Activated T-cell treated with anti-CD3 and anti-CD28 coated beads, Interleukin-2, amount 50 U/mL, for 24 hours (primary cell): ENCODE data around the gene RAPGEF1.
"Not testable (repeated sequence)": the region's sequence is repeated elsewhere in the genome, so short reads cannot be mapped to it uniquely, and the experiment has no call there.

ENCODE experiments used
- DNase-seq: peaks from one replicate; pipeline ENCODE4 v3.0.0-alpha.2; 2020
- H3K27ac Mint-ChIP-seq: 2 replicates; pipeline ENCODE4 v1.8.0; 2020; ENCODE audit warnings: mild to moderate bottlenecking, mixed read lengths
- H3K27me3 Mint-ChIP-seq: 2 replicates; pipeline ENCODE4 v1.8.0; 2020; ENCODE audit warnings: mixed read lengths
- H3K36me3 Mint-ChIP-seq: 2 replicates; pipeline ENCODE4 v1.8.0; 2020; ENCODE audit warnings: low read depth, mixed read lengths
- H3K4me1 Mint-ChIP-seq: 2 replicates; pipeline ENCODE4 v1.8.0; 2020; ENCODE audit warnings: low read depth, mixed read lengths
- H3K4me3 Mint-ChIP-seq: 2 replicates; pipeline ENCODE4 v1.8.0; 2020; ENCODE audit warnings: mild to moderate bottlenecking, moderate library complexity, mixed read lengths
- H3K9me3 Mint-ChIP-seq: 2 replicates; pipeline ENCODE4 v1.8.0; 2020; ENCODE audit warnings: mixed read lengths

Gene RAPGEF1

DNA sequence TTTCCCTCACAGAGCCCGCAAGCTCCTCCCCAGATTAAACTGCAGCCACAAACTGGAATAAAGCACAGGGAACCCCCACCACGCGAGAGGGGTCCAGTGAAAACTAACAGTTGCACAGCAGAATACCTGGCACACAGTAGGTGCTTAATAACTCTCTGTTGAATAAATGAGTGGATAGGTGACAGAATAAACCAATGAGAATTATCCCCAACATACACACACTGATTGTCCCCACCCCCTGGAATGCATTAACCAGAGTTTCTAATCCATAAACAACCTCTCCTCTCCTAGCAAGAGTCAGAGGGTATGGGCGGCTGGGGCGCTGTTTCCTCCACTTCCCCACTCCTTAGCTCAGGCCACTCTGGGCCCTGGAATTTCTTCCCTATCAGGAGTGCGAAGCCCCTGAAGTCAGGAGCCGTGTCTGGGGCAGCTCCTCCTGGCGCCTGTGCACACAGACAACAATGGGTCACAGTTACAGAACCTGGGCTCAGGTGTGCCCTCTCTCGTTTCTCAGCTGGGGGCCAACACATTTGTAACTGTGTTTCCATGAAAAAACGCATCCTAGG lies 27.6 kb downstream of the RAPGEF1 start:
- Mint-ChIP-seq H3K4me1 (peaks cover 80% of the 10 kb centered on the region), H3K9me3 (no peaks in the 10 kb centered on the region), H3K27me3 (no peaks in the 10 kb centered on the region), H3K4me3 (no peak overlapping the region), H3K36me3 (peaks cover 57% of the 10 kb centered on the region), H3K27ac (no peak overlapping the region)
- DNase-seq: no peak

DNA sequence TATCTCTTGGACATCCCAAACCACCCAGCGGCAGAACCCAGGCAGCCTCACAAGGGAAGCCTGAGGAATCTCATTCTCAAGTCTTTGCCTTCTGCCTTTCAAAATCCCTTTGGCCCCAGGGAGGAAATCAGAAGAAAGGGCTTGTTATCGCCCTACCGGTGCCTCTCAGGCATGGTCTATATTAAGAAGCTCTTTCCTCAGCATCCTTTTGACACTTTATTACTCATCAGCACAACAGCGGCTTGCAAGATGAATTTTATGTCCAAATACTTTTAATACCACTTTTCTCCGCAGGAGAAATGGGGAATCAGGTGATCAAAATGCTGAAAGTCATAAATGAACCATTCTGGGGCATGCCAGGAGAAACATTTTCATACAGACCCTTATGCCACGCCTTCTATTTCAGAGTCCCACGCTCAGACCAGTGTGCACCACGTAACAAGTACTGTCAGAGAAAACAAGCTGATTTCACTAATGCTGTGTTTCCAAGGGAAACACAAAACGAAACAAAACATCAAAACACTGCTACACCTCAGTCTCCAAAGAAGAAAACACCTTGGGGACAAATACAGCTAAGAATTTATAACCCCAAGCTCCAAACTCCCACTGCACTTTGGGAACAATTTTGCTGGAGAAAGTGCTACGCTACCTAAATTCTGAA lies 30.0 kb downstream of the RAPGEF1 start:
- H3K36me3 Mint-ChIP-seq: peaks cover 47% of the 10 kb centered on the region
- peak overlapping the region; percentile 90 for H3K27ac Mint-ChIP-seq
- no peak for DNase-seq
- peak overlapping the region; percentile 41 for H3K4me3 Mint-ChIP-seq
- H3K4me1 Mint-ChIP-seq: peaks cover 86% of the 10 kb centered on the region
- H3K9me3 Mint-ChIP-seq: no peaks in the 10 kb centered on the region
- no peaks in the 10 kb centered on the region for H3K27me3 Mint-ChIP-seq

DNA sequence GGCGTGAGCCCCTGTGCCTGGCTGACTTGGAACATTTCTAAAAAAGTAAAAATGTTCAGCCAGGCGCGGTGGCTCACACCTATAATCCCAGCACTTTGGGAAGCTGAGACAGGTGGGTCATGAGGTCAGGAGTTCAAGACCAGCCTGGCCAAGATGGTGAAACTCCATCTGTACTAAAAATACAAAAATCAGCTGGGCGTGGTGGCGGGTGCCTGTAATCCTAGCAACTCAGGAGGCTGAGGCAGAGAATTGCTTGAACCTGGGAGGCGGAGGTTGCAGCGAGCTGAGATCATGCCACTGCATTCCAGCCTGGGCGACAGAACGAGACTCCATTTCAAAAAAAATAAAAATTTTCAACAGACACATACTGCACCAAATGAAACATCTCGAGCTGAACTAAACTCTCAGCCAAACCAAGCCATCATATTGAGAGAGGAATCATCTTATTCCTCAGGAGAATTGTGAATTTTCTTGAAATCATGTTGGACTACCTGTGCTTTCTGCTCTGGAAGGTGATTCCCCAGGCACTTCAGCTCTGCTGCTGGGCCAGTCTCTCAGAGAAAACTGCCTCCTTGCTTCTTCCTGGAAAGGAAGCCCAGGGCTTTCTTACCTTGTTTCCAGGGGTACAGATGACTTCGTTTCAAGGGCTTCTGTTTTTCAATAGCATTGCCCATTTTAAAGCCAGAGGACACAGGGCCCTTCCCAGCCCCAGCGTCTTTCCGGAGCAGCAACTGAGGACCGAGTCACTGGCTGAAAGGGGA lies 30.7 kb downstream of the RAPGEF1 start:
- Mint-ChIP-seq H3K36me3 (peaks cover 40% of the 10 kb centered on the region), H3K4me3 (peak overlapping the region; percentile 41), H3K4me1 (peaks cover 91% of the 10 kb centered on the region), H3K27ac (peak overlapping the region; percentile 90)
- DNase-seq, H3K27me3 Mint-ChIP-seq, H3K9me3 Mint-ChIP-seq: not testable (repeated sequence)

DNA sequence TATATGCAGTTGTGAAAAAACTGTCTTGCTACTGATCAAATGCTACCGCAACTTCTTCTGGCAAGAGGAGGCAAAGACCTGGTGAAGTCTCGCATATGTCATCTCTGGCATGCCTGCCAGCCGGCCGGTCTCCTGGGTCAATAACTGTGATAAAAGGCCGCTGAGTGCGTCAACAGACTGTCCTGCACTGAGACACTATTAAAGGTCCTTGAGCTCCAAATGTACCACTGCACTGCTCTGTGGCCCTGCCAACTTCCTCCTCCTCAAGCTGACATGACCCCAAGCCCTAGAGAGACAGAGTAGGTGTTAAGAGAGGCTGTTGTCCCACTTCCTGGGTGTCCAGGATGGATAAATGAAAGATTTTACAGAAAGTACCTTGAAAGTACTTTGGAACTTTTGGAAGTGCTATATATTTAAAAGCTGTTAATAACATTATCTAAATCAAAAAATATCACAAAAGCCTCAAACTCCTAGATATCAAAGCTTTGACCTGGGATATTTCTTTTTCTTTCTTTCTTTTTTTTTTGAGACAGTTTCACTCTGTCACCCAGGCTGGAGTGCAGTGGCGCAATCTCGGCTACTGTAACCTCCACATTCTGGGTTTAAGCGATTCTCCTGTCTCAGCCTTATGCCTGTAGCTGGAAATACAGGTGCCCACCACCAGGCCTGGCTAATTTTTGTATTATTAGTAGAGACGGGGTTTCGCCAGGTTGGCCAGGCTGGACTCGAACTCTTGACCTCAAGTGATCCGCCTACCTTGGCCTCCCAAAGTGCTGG lies 31.5 kb downstream of the RAPGEF1 start:
- no peak for DNase-seq
- Mint-ChIP-seq H3K36me3 (peaks cover 36% of the 10 kb centered on the region), H3K4me1 (peaks cover 94% of the 10 kb centered on the region), H3K27ac (peak overlapping the region; percentile 68), H3K9me3 (no peaks in the 10 kb centered on the region), H3K4me3 (peak overlapping the region; percentile 28), H3K27me3 (no peaks in the 10 kb centered on the region)

DNA sequence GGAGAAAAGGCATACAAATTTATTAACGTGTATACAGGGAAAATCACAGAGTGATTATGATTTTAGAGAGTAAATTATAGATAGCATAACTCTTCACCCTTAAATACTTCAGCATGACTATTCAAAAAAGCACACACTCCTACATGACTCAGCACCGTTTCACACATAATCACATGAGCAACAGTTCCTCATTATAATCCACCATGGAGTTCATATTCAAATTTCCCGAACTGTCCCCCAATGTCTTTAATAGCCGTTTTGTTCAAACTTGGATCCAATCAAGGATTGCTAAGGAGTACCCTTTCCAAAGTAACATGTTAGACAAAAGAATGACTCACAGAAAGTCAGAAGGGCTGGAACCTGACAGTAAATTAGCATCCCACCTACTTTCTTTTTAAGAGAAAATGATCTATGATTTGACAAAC lies 32.1 kb downstream of the RAPGEF1 start:
- DNase-seq: no peak
- no peaks in the 10 kb centered on the region for H3K27me3 Mint-ChIP-seq
- H3K9me3 Mint-ChIP-seq: no peaks in the 10 kb centered on the region
- H3K36me3 Mint-ChIP-seq: peaks cover 31% of the 10 kb centered on the region
- H3K27ac Mint-ChIP-seq: peak overlapping the region; percentile 68
- H3K4me1 Mint-ChIP-seq: peaks cover 94% of the 10 kb centered on the region
- H3K4me3 Mint-ChIP-seq: peak overlapping the region; percentile 28

DNA sequence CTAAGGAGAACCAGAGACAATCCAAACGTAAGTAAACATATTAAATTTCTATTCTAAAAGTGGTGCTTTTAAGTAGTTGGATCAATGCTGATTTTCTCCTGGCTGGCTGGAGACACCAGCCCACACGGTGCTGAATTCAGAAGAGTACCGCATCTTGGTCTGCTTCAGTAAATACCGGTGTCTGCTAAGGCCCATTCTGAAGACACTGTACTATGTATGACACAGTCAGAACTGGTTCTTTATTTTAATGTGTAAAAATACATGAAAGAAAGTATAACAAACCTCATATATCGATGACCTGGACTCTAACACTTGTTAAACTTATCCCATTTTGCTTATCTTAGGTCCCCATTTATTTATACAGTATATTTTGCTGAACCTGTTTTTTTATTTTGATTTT lies 32.8 kb downstream of the RAPGEF1 start:
- DNase-seq: no peak
- Mint-ChIP-seq H3K27me3 (no peaks in the 10 kb centered on the region), H3K36me3 (peaks cover 28% of the 10 kb centered on the region), H3K9me3 (no peaks in the 10 kb centered on the region), H3K27ac (peak overlapping the region; percentile 68), H3K4me1 (peaks cover 94% of the 10 kb centered on the region), H3K4me3 (no peak overlapping the region)

DNA sequence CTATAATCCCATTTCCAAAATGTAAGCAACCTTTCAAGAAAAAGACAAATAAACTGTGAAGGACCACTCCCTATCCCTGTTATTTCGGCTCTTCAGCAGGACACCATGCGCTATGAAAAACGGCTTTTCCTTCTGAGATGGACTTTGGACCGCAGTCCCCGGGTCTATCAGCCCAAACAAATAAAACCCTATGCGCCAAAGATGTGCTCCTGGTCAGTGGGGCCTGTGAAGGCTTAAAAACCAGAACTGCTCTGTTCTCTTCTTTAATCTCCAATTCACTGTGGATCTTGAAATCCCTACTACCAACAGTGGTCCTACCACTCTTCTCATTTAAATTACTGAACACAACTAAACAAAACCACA lies 33.3 kb downstream of the RAPGEF1 start:
- Mint-ChIP-seq H3K4me3 (no peak overlapping the region), H3K4me1 (peaks cover 94% of the 10 kb centered on the region), H3K27me3 (no peaks in the 10 kb centered on the region), H3K9me3 (no peaks in the 10 kb centered on the region), H3K36me3 (peaks cover 28% of the 10 kb centered on the region), H3K27ac (peak overlapping the region; percentile 76)
- no peak for DNase-seq

DNA sequence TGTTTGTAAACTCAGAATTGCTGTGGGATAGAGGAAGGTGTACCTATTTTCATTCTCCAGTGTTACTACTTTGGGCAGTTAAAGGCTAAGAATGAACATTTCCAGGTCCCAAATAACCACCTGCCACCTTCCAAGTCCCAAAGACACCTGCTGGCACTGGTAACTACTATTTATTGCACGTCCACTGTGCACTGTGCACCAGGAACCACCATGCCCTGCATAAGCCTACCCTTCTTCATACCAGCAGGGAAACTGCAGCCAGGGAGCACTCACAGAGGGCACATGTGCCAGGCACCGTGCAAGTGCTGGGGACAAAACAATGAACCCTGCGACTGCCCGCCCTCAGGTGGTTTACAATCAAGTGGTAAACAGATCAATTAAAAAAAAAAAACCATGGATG lies 34.9 kb downstream of the RAPGEF1 start:
- DNase-seq: no peak
- no peak overlapping the region for H3K4me3 Mint-ChIP-seq

DNA sequence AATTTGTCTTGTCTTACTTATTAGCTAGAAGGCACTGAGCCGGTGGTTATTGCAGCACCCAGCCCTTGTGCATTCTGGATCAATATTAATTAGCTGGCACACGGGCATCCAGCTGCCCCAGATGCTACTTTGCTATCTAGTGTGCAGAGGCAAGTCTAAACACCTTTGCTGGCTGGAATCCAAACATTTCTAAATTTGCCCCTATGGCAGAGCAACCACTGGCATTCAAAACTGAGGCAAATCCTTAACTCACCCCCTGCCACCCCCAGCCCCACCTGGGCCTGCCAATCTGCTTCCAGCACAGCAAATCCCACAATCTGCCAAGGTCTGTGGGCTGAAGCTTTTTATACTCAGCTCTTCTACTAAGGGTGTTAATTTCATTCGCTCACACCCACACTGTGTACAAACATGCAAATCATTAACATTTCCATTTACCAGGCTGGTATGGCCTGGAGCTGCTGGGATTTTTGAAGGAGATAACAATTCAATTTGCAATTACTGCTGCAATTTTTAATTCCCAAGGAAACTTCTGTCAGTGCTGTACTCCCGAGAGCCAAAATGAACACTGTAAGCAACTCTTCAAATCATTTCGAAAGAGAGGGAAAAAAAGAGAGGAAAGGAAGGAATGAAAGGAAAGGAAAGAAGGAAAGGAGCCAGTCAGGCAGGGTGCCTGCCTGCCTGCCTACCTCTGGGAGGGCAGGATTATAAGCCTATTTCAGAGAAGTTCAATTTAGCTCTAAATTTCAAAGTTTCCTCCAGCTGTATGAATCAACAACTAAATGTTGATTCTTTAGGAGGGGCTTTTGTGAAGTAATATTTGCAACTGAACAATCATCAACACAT lies 35.5 kb downstream of the RAPGEF1 start:
- Mint-ChIP-seq H3K4me1 (peaks cover 91% of the 10 kb centered on the region), H3K27me3 (no peaks in the 10 kb centered on the region), H3K4me3 (no peak overlapping the region), H3K36me3 (peaks cover 32% of the 10 kb centered on the region), H3K27ac (peak overlapping the region; percentile 50), H3K9me3 (no peaks in the 10 kb centered on the region)
- DNase-seq: no peak

More for the DNA sequence above, 34.9 kb downstream of the RAPGEF1 start:
- peak overlapping the region; percentile 69 for H3K27ac Mint-ChIP-seq
- H3K27me3 Mint-ChIP-seq: no peaks in the 10 kb centered on the region
- no peaks in the 10 kb centered on the region for H3K9me3 Mint-ChIP-seq
- H3K36me3 Mint-ChIP-seq: peaks cover 31% of the 10 kb centered on the region
- peaks cover 91% of the 10 kb centered on the region for H3K4me1 Mint-ChIP-seq

DNA sequence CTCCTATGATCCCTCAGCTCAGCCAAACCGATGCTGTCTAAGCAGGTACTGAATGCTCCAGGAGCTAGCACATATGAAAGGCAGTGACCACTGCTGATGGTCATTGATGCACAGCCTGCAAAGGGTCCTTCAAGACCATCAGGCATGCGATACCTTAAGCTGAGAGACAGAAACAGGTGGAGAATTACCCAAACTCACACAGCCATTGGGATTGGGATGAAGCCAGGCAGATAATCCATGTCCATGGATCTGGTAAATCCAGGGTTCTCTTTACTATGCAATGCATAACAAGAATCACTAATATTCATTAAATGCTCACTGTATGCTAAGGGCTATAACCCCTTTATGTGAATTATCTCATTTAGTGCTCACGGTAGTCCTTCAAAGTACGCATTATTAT lies 36.2 kb downstream of the RAPGEF1 start:
- no peaks in the 10 kb centered on the region for H3K27me3 Mint-ChIP-seq
- H3K4me1 Mint-ChIP-seq: peaks cover 91% of the 10 kb centered on the region
- H3K36me3 Mint-ChIP-seq: peaks cover 31% of the 10 kb centered on the region
- peak overlapping the region; percentile 20 for H3K27ac Mint-ChIP-seq
- no peak overlapping the region for H3K4me3 Mint-ChIP-seq
- H3K9me3 Mint-ChIP-seq: no peaks in the 10 kb centered on the region
- DNase-seq: no peak

DNA sequence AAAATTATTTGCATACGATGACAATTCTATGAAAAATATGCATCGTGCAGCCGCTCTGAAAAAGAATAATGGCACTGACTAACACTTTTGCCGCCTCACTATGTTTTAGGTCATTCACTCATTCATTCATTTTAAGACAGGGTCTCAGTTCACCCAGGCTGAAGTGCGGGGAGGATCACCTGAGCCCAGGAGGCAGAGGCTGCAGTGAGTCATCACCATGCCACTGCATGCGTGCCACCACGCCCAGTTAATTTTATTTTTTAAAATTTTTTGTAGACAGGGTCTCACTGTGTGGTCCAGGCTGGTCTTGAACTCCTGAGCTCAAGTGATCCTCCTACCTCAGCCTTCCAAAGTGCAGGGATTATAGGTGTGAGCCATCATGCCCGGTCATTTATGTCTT lies 37.0 kb downstream of the RAPGEF1 start:
- Mint-ChIP-seq H3K9me3 (no peaks in the 10 kb centered on the region), H3K4me1 (peaks cover 91% of the 10 kb centered on the region), H3K27ac (no peak overlapping the region), H3K4me3 (no peak overlapping the region), H3K36me3 (peaks cover 27% of the 10 kb centered on the region), H3K27me3 (no peaks in the 10 kb centered on the region)
- no peak for DNase-seq

DNA sequence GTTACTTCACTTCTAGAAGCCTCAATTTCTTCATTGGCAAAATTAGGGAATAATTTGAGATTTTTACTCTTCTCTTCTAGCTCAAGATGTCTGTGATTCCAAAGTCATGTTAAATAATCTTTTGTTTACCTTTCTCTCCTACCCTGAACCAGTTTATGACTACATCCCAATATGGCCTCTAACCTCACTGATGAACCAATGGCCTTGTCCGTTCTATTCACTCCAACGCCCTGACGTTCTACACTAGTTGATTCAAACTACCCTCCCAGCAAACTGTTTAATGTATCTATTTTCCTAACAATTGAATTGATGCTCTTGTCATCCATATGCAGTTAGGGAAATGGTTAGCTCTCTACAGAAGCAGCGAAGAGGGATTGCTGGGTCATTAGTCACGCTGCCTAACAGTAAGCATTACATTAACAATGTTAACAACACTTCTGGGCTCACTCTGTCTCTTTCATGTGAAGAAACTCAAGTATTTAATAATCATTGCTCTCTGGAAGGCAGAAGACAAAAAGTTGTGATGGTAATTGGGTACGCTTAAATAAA lies 38.0 kb downstream of the RAPGEF1 start:
- no peaks in the 10 kb centered on the region for H3K27me3 Mint-ChIP-seq
- no peak for DNase-seq
- no peaks in the 10 kb centered on the region for H3K9me3 Mint-ChIP-seq
- no peak overlapping the region for H3K4me3 Mint-ChIP-seq
- H3K36me3 Mint-ChIP-seq: peaks cover 23% of the 10 kb centered on the region
- H3K4me1 Mint-ChIP-seq: peaks cover 92% of the 10 kb centered on the region
- H3K27ac Mint-ChIP-seq: no peak overlapping the region

DNA sequence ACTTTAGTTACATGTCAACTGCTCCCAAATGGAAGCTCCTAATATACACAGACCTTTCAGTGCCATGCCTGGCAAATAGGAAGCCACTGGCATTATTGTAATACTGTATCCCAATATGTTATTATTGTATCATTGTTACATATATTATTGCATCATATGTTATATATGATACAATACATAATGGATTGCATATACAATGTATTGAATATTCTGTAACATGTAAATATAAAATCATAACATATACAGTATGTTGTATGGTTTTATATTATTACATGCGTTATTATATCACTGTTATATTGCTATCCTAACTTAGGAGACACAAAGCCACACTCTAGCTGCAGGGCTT lies 38.5 kb downstream of the RAPGEF1 start:
- H3K4me3 Mint-ChIP-seq: no peak overlapping the region
- no peaks in the 10 kb centered on the region for H3K9me3 Mint-ChIP-seq
- DNase-seq: no peak
- peaks cover 92% of the 10 kb centered on the region for H3K4me1 Mint-ChIP-seq
- H3K36me3 Mint-ChIP-seq: peaks cover 19% of the 10 kb centered on the region
- H3K27ac Mint-ChIP-seq: peak overlapping the region; percentile 3
- no peaks in the 10 kb centered on the region for H3K27me3 Mint-ChIP-seq
